KBM-7 (cell line): Measurements from ENCODE around the gene PHRF1.
A peak's percentile ranks its signal among the peaks of the same experiment; 100 is the strongest.

Experiments
- DNase-seq: peaks from one replicate; pipeline ENCODE4 v3.0.0-alpha.2; 2015
- in situ Hi-C: fragments of 300-500 bp; cut with MboI; formaldehyde crosslinking; loops from 2 replicates; pipeline ENCODE4 v1.14.3; 2020; ENCODE audit warnings: low sequenced_read_pairs, low pct_unique_long_range_greater_than_20kb, mixed read lengths

Gene PHRF1, protein sequence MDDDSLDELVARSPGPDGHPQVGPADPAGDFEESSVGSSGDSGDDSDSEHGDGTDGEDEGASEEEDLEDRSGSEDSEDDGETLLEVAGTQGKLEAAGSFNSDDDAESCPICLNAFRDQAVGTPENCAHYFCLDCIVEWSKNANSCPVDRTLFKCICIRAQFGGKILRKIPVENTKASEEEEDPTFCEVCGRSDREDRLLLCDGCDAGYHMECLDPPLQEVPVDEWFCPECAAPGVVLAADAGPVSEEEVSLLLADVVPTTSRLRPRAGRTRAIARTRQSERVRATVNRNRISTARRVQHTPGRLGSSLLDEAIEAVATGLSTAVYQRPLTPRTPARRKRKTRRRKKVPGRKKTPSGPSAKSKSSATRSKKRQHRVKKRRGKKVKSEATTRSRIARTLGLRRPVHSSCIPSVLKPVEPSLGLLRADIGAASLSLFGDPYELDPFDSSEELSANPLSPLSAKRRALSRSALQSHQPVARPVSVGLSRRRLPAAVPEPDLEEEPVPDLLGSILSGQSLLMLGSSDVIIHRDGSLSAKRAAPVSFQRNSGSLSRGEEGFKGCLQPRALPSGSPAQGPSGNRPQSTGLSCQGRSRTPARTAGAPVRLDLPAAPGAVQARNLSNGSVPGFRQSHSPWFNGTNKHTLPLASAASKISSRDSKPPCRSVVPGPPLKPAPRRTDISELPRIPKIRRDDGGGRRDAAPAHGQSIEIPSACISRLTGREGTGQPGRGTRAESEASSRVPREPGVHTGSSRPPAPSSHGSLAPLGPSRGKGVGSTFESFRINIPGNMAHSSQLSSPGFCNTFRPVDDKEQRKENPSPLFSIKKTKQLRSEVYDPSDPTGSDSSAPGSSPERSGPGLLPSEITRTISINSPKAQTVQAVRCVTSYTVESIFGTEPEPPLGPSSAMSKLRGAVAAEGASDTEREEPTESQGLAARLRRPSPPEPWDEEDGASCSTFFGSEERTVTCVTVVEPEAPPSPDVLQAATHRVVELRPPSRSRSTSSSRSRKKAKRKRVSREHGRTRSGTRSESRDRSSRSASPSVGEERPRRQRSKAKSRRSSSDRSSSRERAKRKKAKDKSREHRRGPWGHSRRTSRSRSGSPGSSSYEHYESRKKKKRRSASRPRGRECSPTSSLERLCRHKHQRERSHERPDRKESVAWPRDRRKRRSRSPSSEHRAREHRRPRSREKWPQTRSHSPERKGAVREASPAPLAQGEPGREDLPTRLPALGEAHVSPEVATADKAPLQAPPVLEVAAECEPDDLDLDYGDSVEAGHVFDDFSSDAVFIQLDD (N-terminal part only)

DNA sequence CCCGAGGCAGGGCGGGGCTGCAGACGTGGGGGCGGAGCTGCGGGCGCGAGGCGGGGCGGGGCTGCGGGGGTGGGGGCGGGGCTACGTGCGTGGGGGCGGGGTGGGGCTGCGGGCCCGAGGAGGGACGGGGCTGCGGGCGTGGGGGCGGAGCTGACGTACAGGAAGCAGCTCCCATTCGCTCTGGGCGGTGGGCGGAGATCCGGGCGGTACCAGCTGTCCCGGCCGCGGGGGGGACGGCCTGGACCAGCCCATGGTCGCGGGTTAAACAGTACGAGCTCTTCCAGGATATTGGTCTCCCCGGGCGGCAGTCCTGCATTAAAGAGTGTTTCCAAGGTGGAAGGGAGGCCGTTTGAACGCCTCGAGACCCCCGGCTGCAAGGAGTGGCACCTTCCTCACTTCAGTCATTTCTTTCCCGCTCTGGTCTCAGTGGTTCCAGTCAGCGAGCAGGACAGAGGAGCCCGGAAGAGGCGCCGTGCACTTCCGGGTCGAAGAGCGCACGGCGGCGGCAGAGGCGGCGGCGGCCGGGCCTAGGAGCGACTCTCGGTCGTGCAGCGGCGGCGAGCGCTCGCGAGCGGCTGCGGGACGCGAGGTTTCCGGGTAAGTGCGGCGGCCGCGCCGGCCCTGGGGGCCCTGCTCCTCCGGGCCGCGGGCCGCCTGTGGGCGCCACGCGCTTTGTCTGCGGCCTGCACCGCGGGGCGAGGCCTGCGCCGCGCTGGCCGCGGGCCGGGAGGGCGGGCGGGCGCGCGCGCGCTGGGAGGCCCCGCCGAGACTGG lies at the start of gene PHRF1:
Gene PHRF1 (plus strand): TSS at position 475 of the 773 bp plus-strand sequence. CDS start 5,043 bp downstream, outside the sequence.
- in situ Hi-C loops, result no loop called here
- DNase-seq, result peak; percentile 91

DNA sequence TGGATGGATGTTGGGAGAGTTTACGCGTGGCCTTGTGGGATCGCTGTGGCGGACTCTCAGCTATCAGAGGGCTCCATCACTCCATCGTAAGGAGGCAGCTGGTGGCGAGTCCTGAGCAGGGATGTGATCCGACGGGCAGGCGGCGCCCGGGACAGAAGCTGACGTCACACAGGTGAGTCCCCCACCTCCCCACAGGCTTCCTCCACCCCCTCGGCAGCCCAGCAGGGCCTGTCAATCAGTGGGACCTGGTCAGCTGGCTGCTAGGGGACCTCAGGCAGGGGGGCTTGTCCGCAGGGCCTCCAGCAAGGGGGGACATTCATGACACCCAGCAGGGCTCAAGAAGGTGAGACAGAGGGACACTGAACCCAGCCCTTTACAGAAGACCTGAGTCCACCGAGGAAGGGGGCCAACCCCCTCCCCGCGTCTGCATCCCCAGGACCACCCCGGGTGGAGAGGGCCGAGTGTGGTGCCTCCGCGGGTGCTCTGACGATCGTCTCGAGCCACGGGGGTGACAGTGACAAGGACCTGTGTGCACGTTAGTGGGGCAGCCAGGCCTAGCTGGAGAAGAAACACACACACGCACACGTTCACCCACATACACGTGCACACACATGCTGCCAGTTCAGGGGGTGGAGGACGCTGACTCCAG lies 48.0 kb upstream of the PHRF1 start:
- in situ Hi-C loops, result no loop called here
- DNase-seq, result no peak

DNA sequence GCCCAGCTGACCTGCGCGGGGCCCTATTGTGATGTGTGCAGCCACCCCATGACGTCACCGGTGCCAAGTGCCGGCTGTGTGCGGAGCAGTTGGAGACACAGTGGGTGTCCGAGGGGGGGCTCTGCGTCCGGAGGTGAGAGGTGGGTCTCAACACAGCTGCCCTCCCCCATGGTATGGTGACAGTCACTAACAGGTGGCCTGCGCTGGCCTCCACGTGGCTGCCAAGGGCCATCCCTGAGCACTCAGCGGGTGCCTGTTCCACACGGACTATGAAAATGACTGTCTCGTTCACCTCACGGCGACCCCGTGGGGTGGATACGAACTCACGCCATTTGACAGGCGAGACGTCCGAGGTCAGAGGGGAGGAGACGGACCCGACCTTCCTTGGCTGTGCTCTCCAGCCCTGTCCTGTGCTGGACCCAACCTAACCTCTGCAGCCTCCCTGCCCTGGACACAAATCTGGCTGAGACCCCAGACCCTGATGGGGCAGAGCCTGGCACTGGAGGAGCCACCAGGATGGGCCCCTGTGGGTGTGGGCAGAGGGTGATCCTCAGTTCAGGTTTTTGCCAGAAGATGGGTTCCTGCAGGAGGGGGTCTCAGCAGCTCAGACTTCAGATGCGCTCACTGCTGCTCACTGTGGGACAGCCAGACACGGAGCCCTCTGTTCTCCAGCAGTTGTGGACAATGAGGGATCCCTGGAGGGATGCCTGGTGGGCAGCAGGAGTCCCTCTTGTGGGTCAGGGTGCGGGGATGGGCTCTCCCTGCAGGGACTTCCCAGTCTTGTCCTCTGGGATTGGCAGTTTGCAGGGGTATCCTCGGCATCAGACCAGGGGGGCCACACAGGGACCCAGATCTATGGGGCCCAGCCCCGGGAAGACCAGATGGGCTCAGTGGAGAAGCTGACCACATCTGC lies 47.2 kb upstream of the PHRF1 start:
- no peak for DNase-seq
- in situ Hi-C loops, result no loop called here

DNA sequence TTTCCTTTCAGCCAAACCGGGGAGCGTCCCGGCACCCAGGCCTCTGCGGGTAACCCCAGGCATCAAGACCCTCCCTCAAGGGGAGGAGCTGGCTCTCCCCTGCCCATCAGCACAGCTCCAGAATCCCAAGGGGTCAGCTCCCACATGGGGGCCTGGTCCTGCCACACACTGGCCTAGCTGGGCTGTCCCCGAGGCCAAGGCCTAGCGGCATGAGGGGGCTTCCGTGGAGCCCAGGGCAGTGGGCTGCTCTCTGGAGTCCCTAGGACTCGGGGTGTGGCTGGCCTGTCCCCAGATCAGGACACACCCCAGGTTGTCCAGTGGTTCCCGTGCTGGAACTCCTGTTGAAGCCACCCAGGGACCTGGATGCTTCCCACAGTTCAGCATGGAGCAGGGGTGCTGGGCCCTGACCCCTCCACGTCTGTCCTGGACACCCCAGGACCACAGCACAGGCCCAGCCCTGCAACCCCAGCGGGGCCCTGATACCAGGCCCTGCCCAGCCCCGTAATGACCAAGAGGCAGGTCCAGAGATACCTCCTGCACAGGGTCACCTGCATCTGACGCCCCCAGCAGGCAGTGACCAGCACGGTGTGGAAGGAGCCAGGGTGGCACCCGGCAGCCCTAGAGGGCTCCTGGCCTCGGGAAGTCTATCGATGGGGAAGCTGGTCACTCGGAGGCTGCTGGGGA lies 46.4 kb upstream of the PHRF1 start:
- in situ Hi-C loops, result no loop called here
- DNase-seq, result no peak

DNA sequence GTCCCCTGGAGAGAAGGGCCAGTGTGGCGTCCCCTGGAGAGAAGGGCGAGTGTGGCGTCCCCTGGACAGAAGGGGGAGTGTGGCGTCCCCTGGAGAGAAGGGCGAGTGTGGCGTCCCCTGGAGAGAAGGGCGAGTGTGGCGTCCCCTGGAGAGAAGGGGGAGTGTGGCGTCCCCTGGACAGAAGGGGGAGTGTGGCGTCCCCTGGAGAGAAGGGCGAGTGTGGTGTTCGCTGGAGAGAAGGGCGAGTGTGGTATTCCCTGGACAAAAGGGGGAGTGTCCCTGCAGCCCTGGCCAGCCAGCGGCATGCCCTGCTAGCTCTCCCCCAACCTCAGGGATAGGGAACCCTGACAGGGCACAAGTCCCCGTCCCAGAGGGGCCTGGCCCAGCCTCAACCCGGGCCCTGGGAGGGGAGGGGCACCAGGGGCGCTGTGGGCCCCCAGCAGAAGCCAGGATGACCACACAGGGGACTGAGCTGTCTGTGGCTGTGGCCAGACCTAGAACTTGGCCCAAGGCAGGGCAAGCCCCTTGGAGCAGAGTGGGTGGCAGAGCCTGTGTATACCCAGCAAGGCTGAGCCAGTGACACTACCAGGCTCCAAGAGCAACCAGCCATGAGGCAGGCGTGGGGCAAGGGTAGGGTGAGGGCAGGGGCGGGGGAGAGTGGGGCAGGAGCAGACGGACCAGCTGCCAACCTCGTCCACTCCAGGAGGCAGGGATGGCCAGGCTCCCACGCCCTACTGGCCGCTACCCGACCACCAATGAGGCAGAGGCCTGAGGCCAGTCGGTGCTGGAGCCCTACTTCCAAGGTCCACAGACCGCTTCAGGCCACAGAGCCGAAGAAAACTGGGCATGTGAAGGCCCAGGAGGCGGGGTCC lies 45.1 kb upstream of the PHRF1 start:
- in situ Hi-C loops, result no loop called here
- no peak for DNase-seq

DNA sequence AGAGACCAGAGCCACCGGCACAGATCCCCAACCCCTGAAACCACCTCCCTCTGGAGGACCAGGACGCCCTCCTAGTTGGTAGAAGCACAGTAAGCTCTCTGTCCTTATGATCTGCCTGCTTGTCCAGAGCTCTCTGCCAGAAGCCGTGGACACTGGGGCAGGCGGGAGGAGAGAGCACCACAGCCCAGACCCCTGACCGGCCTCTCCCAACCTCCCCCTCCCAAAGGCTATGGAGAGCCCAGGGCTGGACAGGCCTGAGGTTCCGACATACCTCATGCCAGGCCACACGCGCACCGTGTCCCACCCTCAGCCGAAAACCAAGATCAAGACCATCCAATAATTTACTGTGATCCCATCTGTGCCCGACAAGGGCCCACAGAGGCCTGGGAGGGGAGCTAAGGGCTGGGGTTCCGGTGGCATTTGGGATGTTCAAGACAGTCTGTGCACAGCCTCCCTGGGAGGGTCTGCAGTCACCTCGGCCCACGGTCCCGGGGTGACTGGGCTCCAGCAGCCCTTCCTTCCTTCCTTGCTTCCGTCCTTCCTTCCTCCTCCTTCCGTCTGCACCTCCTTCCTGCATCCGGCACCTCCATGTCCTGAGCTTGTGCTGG lies 44.2 kb upstream of the PHRF1 start:
- no peak for DNase-seq
- in situ Hi-C loops, result no loop called here

DNA sequence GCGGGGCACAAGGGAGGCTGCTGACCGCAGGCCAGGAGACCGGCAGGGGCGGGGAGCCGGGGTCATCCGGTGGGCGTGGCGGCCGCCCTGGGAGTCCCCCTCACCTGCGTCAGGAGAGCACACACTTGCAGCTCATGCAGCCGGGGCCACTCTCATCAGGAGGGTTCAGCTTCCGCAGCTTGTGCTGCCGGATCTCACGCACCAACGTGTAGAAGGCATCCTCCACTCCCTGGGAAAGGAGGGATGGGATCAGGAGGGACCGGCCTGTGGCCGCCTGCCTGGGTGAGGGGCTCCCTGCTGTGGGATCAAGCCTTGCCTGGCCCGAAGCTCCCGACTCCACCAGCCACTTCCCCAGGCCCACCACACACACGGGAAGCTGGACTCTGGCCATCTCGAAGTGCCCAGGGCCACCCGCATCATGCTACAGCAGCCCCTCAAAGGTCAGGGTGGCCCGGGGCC lies 43.7 kb upstream of the PHRF1 start:
- in situ Hi-C loops, result no loop called here
- no peak for DNase-seq

DNA sequence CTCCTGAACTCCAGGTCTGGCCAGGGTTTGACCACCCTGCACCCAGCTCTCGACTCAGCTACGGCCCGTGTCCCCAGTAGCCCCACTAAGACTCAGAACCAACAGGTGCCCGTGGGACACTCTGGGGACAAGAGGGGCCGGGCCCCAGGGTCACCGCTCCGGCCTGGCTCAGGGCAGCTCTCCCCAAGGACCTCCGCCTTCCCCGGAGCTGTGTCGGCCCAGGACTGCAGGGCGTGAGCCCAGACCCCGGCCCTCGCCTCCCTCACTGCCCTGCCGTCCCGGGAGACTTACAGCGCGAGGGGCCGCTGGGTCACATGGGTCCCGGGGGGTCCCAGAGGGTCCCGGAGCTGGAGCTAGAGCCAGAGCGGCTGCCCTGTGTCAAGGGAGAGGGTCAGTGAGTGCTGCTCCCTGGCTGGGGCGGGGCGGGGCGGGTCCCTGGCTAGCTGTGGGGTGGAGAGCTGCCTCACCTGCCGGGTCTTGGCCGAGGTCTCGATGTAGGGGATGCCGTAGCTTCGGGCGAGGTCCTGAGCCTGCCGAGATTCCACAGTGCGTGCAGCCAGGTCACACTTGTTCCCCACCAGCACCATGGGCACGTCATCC lies 43.2 kb upstream of the PHRF1 start:
- no peak for DNase-seq
- in situ Hi-C loops, result no loop called here

DNA sequence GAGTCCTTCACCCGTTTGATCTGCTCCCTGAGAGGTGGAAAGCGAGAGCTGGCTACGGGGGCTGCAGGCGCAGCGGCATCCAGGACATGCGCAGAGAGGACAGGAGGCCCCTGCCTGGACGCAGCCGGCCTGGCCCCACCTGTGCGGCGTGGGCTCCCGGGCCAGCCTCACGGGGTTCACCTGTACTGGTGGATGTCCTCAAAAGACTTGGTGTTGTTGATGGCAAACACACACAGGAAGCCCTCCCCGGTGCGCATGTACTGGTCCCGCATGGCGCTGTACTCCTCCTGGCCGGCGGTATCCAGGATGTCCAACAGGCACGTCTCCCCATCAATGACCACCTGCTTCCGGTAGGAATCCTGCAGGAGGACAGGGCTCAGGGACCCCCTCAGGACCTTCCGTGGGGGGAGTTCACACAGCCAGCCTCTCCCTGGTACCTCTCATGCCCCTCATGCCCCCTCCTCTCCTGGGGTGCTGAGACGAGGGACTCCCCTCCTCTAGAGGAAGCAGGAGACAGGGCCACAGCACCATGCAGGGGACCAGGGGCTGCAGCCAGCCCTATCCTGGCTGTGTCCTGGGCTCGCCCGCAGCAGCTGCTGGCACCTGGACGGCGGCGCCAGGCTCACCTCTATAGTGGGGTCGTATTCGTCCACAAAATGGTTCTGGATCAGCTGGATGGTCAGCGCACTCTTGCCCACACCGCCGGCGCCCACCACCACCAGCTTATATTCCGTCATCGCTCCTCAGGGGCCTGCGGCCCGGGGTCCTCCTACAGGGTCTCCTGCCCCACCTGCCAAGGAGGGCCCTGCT lies 42.5 kb upstream of the PHRF1 start:
- no peak for DNase-seq
- in situ Hi-C loops, result no loop called here

DNA sequence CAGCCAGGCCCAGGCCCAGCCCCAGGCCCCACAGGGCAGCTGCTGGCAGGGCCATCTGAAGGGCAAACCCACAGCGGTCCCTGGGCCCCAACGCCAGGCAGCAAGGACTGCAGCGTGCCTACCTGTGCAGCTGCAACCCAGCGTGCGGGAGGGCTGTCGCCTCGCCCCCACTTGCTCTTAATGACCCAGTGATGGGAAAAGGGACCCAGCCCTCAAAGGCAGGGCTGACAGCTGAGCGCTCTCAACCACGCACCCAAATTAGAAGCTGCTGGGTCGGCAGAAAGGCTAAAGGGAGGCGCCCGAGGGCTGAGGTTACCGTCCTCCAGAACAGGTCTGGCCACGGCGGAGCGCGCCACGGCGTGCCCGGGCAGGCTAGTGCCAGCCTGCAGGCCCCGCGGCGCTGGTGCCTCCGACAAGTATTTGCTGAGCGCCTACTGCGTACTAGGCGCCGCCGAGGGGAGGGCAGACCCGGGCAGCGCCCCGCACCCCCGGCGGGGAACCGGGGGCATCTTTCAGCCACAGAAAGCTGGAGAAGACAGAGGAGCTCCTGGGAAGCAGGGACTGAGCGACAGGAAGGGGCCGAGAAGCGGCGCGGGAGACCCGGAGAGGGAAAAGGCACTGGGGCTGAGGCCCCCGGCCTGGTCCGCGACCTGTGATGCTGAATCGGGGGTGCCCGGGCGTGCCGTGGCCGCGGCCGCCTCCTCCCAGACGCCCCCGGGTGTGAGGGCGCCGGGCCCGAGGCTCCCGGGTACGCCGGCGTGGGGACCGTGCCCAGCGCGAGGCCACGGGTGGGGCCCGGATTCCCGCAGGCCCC lies 41.7 kb upstream of the PHRF1 start:
- peak; percentile 40 for DNase-seq
- in situ Hi-C loops, result no loop called here

DNA sequence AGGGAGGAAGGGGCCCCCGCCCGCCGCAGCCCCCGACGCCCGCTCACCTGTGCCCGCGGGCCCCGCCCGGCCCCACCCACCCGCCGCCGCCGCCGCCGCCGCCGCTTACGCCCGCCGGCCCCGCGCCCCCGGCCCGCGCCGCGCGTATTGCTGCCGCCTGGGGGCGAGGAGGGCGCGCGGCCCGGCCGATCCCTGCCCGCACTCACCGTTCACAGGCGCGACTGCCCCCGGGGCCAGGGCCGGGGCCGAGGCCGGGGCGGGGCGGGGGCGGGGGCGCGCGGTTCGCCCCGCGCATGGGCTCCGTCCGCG lies 41.1 kb upstream of the PHRF1 start:
- no peak for DNase-seq
- in situ Hi-C loops, result no loop called here

DNA sequence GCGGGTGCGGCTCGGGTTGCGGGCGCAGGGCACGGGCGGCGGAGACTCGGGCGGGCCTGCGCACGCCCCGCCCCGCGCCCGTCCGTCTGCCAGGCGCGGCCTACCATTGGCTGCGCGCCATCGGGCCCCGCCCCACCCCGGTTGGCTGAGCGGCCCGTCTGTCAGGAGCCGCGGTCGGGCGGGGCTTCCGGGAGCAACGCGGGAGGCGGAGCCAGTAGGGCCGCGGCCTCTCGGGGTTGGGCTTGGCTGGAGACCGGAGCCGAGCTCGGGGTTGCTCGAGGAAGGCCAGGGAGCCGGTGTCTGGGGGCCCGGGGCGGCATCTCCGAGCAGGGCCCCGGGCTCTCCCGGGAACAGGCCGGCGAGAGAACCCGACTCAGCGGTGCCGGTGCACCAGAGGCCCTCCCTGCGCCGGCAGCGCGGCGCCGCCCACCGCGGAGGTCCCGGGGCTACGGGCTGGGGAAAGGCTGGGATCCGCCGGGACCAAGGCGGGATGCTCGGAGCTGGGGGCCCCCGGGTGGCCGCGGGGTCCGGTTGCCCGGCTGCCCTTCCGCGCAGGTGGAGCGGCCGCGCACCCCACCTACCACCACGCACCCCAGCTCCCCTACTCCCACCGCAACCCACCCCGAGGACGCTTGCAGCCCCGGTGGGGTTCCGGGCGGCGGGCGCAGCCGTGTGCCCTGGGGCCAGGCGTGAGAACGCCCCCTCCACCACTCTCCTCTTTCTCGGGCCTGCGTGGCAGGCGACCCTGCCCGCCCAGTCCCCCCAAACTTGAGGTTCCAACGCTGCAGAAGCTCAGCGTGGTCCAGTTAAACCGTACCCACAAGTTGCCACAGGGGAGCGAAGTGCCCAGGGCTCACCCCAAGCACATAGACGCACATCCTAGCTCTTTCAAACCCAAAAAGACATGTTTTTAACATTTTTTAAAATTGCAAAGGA lies 40.5 kb upstream of the PHRF1 start, which contains the start of gene HRAS:
Gene HRAS (minus strand): TSS at position 58 of the 936 bp plus-strand sequence.
- peak; percentile 93 for DNase-seq
- in situ Hi-C loops, result no loop called here
